ENCODE measurements around the gene TTLL7. TPM values are rescaled to one million over a fixed set of nuclear protein-coding genes. Genes with fewer than 3 reads are reported as not detected.
A peak's percentile ranks its signal among the peaks of the same experiment; 100 is the strongest.

Gene TTLL7
- total RNA-seq, 2 experiments from 2014 or later = not detected

GRCh38 chr1:83910461-83910860, 88.5 kb downstream of the TTLL7 start:
- POLR2A ChIA-PET = no interaction called here

GRCh38 chr1:83909687-83910086, 89.2 kb downstream of the TTLL7 start:
- Histone ChIP-seq H3K27ac (ENCODE audit: low read depth in 1 of 2, low read length in 2 of 2) (no peak overlapping the region), H3K4me1 (ENCODE audit: insufficient read depth, low read length) (no peaks in the 10 kb centered on the region), H3K4me3 (ENCODE audit: low read length) (no peak overlapping the region), H3K9me3 (ENCODE audit: control insufficient read depth in 1 of 2, insufficient read depth in 1 of 2, low read length in 2 of 2) (no peaks in the 10 kb centered on the region), H3K27me3 (ENCODE audit: control insufficient read depth in 1 of 2, insufficient read depth in 2 of 2, low read length in 2 of 2) (peaks cover 0 to 3% of the 10 kb centered on the region in 2 experiments), H3K36me3 (ENCODE audit: insufficient read depth, low read length) (no peaks in the 10 kb centered on the region)
- H3K4me1 Mint-ChIP-seq (ENCODE audit: low read depth) = no peaks in the 10 kb centered on the region
- ATAC-seq (ENCODE audit: poor library complexity) = no peak
- H3K4me3 Mint-ChIP-seq = no peak overlapping the region
- ChIA-PET POLR2A (no interaction called here), CTCF (interaction anchor here (0.6 to 1.5 kb wide), 3 partner anchors 31 to 844 kb away, joined by 3 to 4 read pairs (median 3); no protein-coding TSS in a partner anchor)
- H3K9me3 Mint-ChIP-seq = no peaks in the 10 kb centered on the region
- H3K27ac Mint-ChIP-seq = no peak overlapping the region
- peaks cover 50% of the 10 kb centered on the region for H3K27me3 Mint-ChIP-seq
- no peak for DNase-seq
- H3K36me3 Mint-ChIP-seq (ENCODE audit: low read depth) = no peaks in the 10 kb centered on the region
- intact Hi-C loops (cut with DNase I, micrococcal nuclease) = loop anchor here (5.0 to 10.0 kb wide), 4 partner anchors 843 to 1028 kb away; no protein-coding TSS in a partner anchor
- TF ChIP-seq CTCF (IDR thresholded peaks at IDR 0.05) = no peak

More at GRCh38 chr1:83910461-83910860, 88.5 kb downstream of the TTLL7 start:
- Histone ChIP-seq H3K4me1 (ENCODE audit: insufficient read depth, low read length) (no peaks in the 10 kb centered on the region), H3K36me3 (ENCODE audit: insufficient read depth, low read length) (no peaks in the 10 kb centered on the region), H3K27me3 (ENCODE audit: control insufficient read depth in 1 of 2, insufficient read depth in 2 of 2, low read length in 2 of 2) (peaks cover 0 to 6% of the 10 kb centered on the region in 2 experiments), H3K4me3 (ENCODE audit: low read length) (no peak overlapping the region), H3K27ac (ENCODE audit: low read depth in 1 of 2, low read length in 2 of 2) (no peak overlapping the region), H3K9me3 (ENCODE audit: control insufficient read depth in 1 of 2, insufficient read depth in 1 of 2, low read length in 2 of 2) (no peaks in the 10 kb centered on the region)
- Mint-ChIP-seq H3K4me1 (ENCODE audit: low read depth) (no peaks in the 10 kb centered on the region), H3K4me3 (no peak overlapping the region), H3K27ac (no peak overlapping the region), H3K27me3 (peaks cover 54% of the 10 kb centered on the region), H3K36me3 (ENCODE audit: low read depth) (no peaks in the 10 kb centered on the region), H3K9me3 (no peaks in the 10 kb centered on the region)
- intact Hi-C loops (cut with DNase I, micrococcal nuclease) = no loop called here
- DNase-seq (no peak), ATAC-seq (ENCODE audit: poor library complexity) (no peak)
- CTCF ChIA-PET = no interaction called here
- TF ChIP-seq CTCF (IDR thresholded peaks at IDR 0.05) = no peak

- Histone ChIP-seq H3K9me3 (ENCODE audit: control insufficient read depth in 1 of 2, insufficient read depth in 1 of 2, low read length in 2 of 2) (no peaks in the 10 kb centered on the region), H3K4me1 (ENCODE audit: insufficient read depth, low read length) (no peaks in the 10 kb centered on the region), H3K27me3 (ENCODE audit: control insufficient read depth in 1 of 2, insufficient read depth in 2 of 2, low read length in 2 of 2) (no peaks in the 10 kb centered on the region), H3K4me3 (ENCODE audit: low read length) (no peak overlapping the region), H3K36me3 (ENCODE audit: insufficient read depth, low read length) (no peaks in the 10 kb centered on the region), H3K27ac (ENCODE audit: low read depth in 1 of 2, low read length in 2 of 2) (no peak overlapping the region)
- no peaks in the 10 kb centered on the region for H3K4me1 Mint-ChIP-seq (ENCODE audit: low read depth)
- ATAC-seq (ENCODE audit: poor library complexity) (peak; percentile 54), DNase-seq (peak in 4 of 14 experiments; percentile 15 to 53 (median 46))
- ChIA-PET CTCF (no interaction called here), POLR2A (no interaction called here)
- H3K4me3 Mint-ChIP-seq = no peak overlapping the region
- H3K9me3 Mint-ChIP-seq = no peaks in the 10 kb centered on the region
- H3K27me3 Mint-ChIP-seq = peaks cover 18% of the 10 kb centered on the region
- intact Hi-C loops (cut with DNase I, micrococcal nuclease) = loop anchor here (1.0 to 10.0 kb wide), 6 partner anchors 217 to 1032 kb away; no protein-coding TSS in a partner anchor
- H3K36me3 Mint-ChIP-seq (ENCODE audit: low read depth) = no peaks in the 10 kb centered on the region
- peak; percentile 89 for TF ChIP-seq CTCF (IDR thresholded peaks at IDR 0.05)
- H3K27ac Mint-ChIP-seq = no peak overlapping the region
These were observed 93.5 kb downstream of the TTLL7 start for GRCh38 chr1:83905315-83905907.

All from CD4-positive, alpha-beta T cell (primary cell).